A549 (cell line): Measurements from ENCODE around the gene LINGO3. TPM values are rescaled to one million over a fixed set of nuclear protein-coding genes. Genes with fewer than 3 reads are reported as not detected.

ENCODE experiments used
- ATAC-seq, 2 experiments: fragments of 200-7000 bp in 1 of 2; fragments of >200 bp in 1 of 2; cut with Nextera tagmentation in 1 of 2; cut with Tn5 transposase in 1 of 2; 3 replicates each; pipeline versions ENCODE4 v1.8.0 to v1.9.1; 2018 to 2020; ENCODE audit warnings: mild to moderate bottlenecking in 1 of 2, moderate library complexity in 1 of 2
- CTCF ChIA-PET: fragments of 300-600 bp; sonication (Branson Sonifier 250); formaldehyde crosslinking; extraction: SDS; loops from one replicate; lab custom pipeline; 2021; ENCODE audit warnings: antibody characterized with exemption, inconsistent platforms; lab: Yijun Ruan, JAX
- POLR2A ChIA-PET: fragments of 350-600 bp; formaldehyde crosslinking; extraction: SDS; loops from one replicate; lab custom pipeline; 2021; ENCODE audit warnings: antibody characterized with exemption, inconsistent platforms; lab: Yijun Ruan, JAX
- DNase-seq, 2 experiments: peaks; one replicate each; pipeline versions ENCODE4 v3.0.0 to v3.0.0-alpha.2; 2011 to 2016; ENCODE audit warnings: low read depth in 1 of 2, low spot score in 1 of 2
- FAIRE-seq: peaks from 2 replicates; lab custom pipeline; 2011; peaks lifted over from hg19 to GRCh38; lab: Jason Lieb, UNC
- H3K27ac ChIP-seq, 2 experiments: fragments of >200 bp; sonication (Bioruptor Twin); formaldehyde crosslinking; 3 replicates each; pipeline ENCODE4 v1.5.1; 2016 to 2017
- H3K4me1 ChIP-seq: fragments of >200 bp; sonication (Bioruptor Twin); formaldehyde crosslinking; 3 replicates; pipeline ENCODE4 v1.6.1; 2016
- H3K4me2 ChIP-seq: fragments of >200 bp; sonication (Bioruptor Twin); formaldehyde crosslinking; 3 replicates; pipeline ENCODE4 v1.6.1; 2016
- H3K4me3 ChIP-seq: fragments of >200 bp; sonication (Bioruptor Twin); formaldehyde crosslinking; 3 replicates; pipeline ENCODE4 v1.5.1; 2016
- H3K9me3 ChIP-seq: fragments of >200 bp; sonication (Bioruptor Twin); formaldehyde crosslinking; 3 replicates; pipeline ENCODE4 v1.6.1; 2016
- BCL3 ChIP-seq: fragments of >200 bp; sonication (Bioruptor Twin); formaldehyde crosslinking; IDR thresholded peaks from 3 replicates; pipeline ENCODE4 v1.6.1; 2016
- CEBPB ChIP-seq, 2 experiments: fragments of >200 bp in 1 of 2; sonication (Bioruptor Twin) in 1 of 2; formaldehyde crosslinking in 1 of 2; IDR thresholded peaks; 2 replicates each; pipeline ENCODE4 v1.6.1; 2012 to 2016
- GATA3 ChIP-seq: IDR thresholded peaks from 2 replicates; pipeline ENCODE4 v1.6.1; 2012; ENCODE audit warnings: borderline replicate concordance
- HES2 ChIP-seq: fragments of >200 bp; sonication (Bioruptor Twin); formaldehyde crosslinking; IDR thresholded peaks from 2 replicates; pipeline ENCODE4 v1.6.1; 2016
- HEYL ChIP-seq: fragments of 250-450 bp; sonication (Bioruptor Pico); IDR thresholded peaks from 2 replicates; pipeline ENCODE4 v1.8.0; 2021; ENCODE audit warnings: mild to moderate bottlenecking, moderate library complexity
- HOXA7 ChIP-seq: fragments of 250-450 bp; sonication (Bioruptor Pico); IDR thresholded peaks from 2 replicates; pipeline ENCODE4 v1.5.0; 2020; ENCODE audit warnings: mild to moderate bottlenecking, moderate library complexity
- HOXB5 ChIP-seq: fragments of 250-450 bp; sonication (Bioruptor Pico); IDR thresholded peaks from 2 replicates; pipeline ENCODE4 v1.5.0; 2020; ENCODE audit warnings: mild to moderate bottlenecking, moderate library complexity
- KDM1A ChIP-seq: fragments of 200-600 bp; sonication (generic); IDR thresholded peaks from 2 replicates; pipeline ENCODE4 v1.6.1; 2016; ENCODE audit warnings: low read depth, mild to moderate bottlenecking
- KDM5A ChIP-seq: fragments of 200-600 bp; sonication (generic); IDR thresholded peaks from 2 replicates; pipeline ENCODE4 v1.6.1; 2016; ENCODE audit warnings: antibody characterized with exemption, mild to moderate bottlenecking
- MAFK ChIP-seq: fragments of 450-650 bp; IDR thresholded peaks from 2 replicates; pipeline ENCODE4 v1.6.1; 2014; ENCODE audit not compliant: partially characterized antibody
- MAX ChIP-seq: IDR thresholded peaks from 2 replicates; pipeline ENCODE4 v1.6.1; 2012
- POLR2AphosphoS2 ChIP-seq: conservative IDR thresholded peaks from 2 replicates; pipeline ENCODE4 v1.6.1; 2012; ENCODE audit warnings: low read length, improper control_type of control experiment, inconsistent platforms
- RCOR1 ChIP-seq: fragments of 150-350 bp; IDR thresholded peaks from 2 replicates; pipeline ENCODE4 v1.6.1; 2014; ENCODE audit warnings: antibody characterized with exemption, low read length, low read depth
- SMC3 ChIP-seq: fragments of >200 bp; sonication (Bioruptor Twin); formaldehyde crosslinking; IDR thresholded peaks from 3 replicates; pipeline ENCODE4 v1.6.1; 2018; ENCODE audit warnings: inconsistent platforms
- ZFP36 ChIP-seq: fragments of 450-650 bp; IDR thresholded peaks from 2 replicates; pipeline ENCODE4 v1.6.1; 2014; ENCODE audit warnings: borderline replicate concordance; ENCODE audit not compliant: partially characterized antibody
- ZNF302 ChIP-seq: fragments of 250-450 bp; sonication (Bioruptor Pico); IDR thresholded peaks from 2 replicates; pipeline ENCODE4 v1.9.0; 2021; ENCODE audit warnings: inconsistent platforms, mild to moderate bottlenecking, moderate library complexity
- WGBS: methylation state at CpG from one replicate; pipeline ENCODE4 v1.1.6; 2017; ENCODE audit errors: missing lambda C conversion rate; 5-methylcytosine and 5-hydroxymethylcytosine counted together
- polyA plus RNA-seq, 4 experiments: library from polyadenylated mRNA; depleted of rRNA in 3 of 4; stranded (reverse); fragments of >200 nt; fragmentation: RNase III in 1 of 4; extraction: RNeasy Plus Mini Kit Qiagen cat#74134 plus additional on column Dnase treatment in 1 of 4; gene quantifications; 2 replicates in 3 of 4; 3 replicates in 1 of 4; pipeline ENCODE4 v1.2.3, GENCODE V29; 2011 to 2017

The LINGO3 gene
- polyA plus RNA-seq, 2 of the 4 experiments (the other 2 are of a cell fraction), result not detected

GRCh38 chr19:2288338-2288817 is 19.6 kb downstream of the LINGO3 start:
- POLR2A ChIA-PET, result no interaction called here
- no peak overlapping the region for H3K4me2 ChIP-seq
- FAIRE-seq, result no peak
- CTCF ChIA-PET, result interaction anchor here (1.0 to 2.6 kb wide), 2 partner anchors 13 to 50 kb away, joined by 3 to 11 read pairs; no protein-coding TSS in a partner anchor
- DNase-seq, result no peak
- WGBS, result no CpG with 5 or more reads among the region's 17 CpGs
- H3K27ac ChIP-seq, result no peak overlapping the region
- ATAC-seq, result no peak
- TF ChIP-seq POLR2AphosphoS2, result no peak
- no peak for TF ChIP-seq BCL3
- no peak for TF ChIP-seq ZFP36
- no peak for TF ChIP-seq HES2
- TF ChIP-seq, all 56 proteins: peak for 0
- Histone ChIP-seq H3K9me3 (no peaks in the 10 kb centered on the region), H3K4me1 (peaks cover 5% of the 10 kb centered on the region; the same call in 2 of the 3 replicates), H3K4me3 (no peak overlapping the region)

- no peak overlapping the region for H3K4me3 ChIP-seq
- no peak for FAIRE-seq
- DNase-seq, result no peak
- no peak overlapping the region for H3K4me2 ChIP-seq
- no peaks in the 10 kb centered on the region for H3K9me3 ChIP-seq
- H3K27ac ChIP-seq, result no peak overlapping the region
- no peak; a peak in 1 of 6 replicates for ATAC-seq
- CTCF ChIA-PET, result interaction anchor here (1.0 to 2.6 kb wide), 2 partner anchors 13 to 49 kb away, joined by 3 to 11 read pairs; no protein-coding TSS in a partner anchor
- no peak for TF ChIP-seq POLR2AphosphoS2
- no peak for TF ChIP-seq CEBPB (IDR thresholded peaks at IDR 0.05)
- TF ChIP-seq KDM5A, result no peak
- TF ChIP-seq HEYL (CRISPR knock-in tag), result no peak
- no peak for TF ChIP-seq MAFK
- TF ChIP-seq GATA3, result no peak
- no peak for TF ChIP-seq RCOR1
- no peak for TF ChIP-seq HOXA7
- no peak for TF ChIP-seq ZNF302 (CRISPR knock-in tag)
- no peak for TF ChIP-seq HOXB5 (CRISPR knock-in tag)
- no peak for TF ChIP-seq ZFP36
- WGBS, result 63% methylated on average over 7 of the region's 13 CpGs
- POLR2A ChIA-PET, result no interaction called here
- peaks cover 5% of the 10 kb centered on the region; the same call in 2 of the 3 replicates for H3K4me1 ChIP-seq
Measured at GRCh38 chr19:2287585-2288337, 20.2 kb downstream of the LINGO3 start.

GRCh38 chr19:2286402-2287140 is 21.4 kb downstream of the LINGO3 start:
- no peak overlapping the region for H3K4me2 ChIP-seq
- DNase-seq, result no peak
- peaks cover 5% of the 10 kb centered on the region; the same call in 2 of the 3 replicates for H3K4me1 ChIP-seq
- H3K27ac ChIP-seq, result no peak overlapping the region
- POLR2A ChIA-PET, result no interaction called here
- H3K9me3 ChIP-seq, result no peaks in the 10 kb centered on the region
- CTCF ChIA-PET, result interaction anchor here (0.7 to 2.6 kb wide), 2 partner anchors 12 to 51 kb away, joined by 3 to 11 read pairs; partner anchors contain the start of gene PLEKHJ1
- no peak for FAIRE-seq
- TF ChIP-seq SMC3 (no peak), MAX (no peak), KDM1A (peak; percentile 39; the same call in 1 of the 2 replicates)
- 38% methylated on average over 15 of the region's 20 CpGs for WGBS
- no peak for ATAC-seq
- no peak overlapping the region for H3K4me3 ChIP-seq
